Gastrocnemius medialis (tissue), 4 donors: ENCODE results near the gene THNSL1. TPM values are rescaled to one million over a fixed set of nuclear protein-coding genes. Genes with fewer than 3 reads are reported as not detected.
A peak's percentile ranks its signal among the peaks of the same experiment; 100 is the strongest.

Source experiments
- ATAC-seq, 2 donors: fragments of 150-250 bp; one replicate each; pipeline ENCODE4 v1.9.1; 2016
- DNase-seq, 2 donors: peaks; one replicate each; pipeline ENCODE4 v3.0.0-alpha.2; 2019
- H3K27ac ChIP-seq, 4 donors: fragments of 200-600 bp; sonication (generic); 1 replicate in 1 of 4; 2 replicates in 3 of 4; pipeline ENCODE4 v1.5.1; 2016 to 2018; ENCODE audit warnings: mild to moderate bottlenecking in 2 of 4, moderate library complexity in 1 of 4
- H3K27me3 ChIP-seq, 3 donors: fragments of 200-600 bp; sonication (generic) in 2 of 3; 1 replicate in 1 of 3; 2 replicates in 2 of 3; pipeline versions ENCODE4 v1.5.1 to v1.6.0; 2016 to 2019; ENCODE audit warnings: mild to moderate bottlenecking in 1 of 3, moderate library complexity in 1 of 3
- H3K36me3 ChIP-seq, 2 donors: fragments of 200-600 bp; sonication (generic) in 1 of 2; one replicate each; pipeline ENCODE4 v1.5.1; 2017 to 2018
- H3K4me1 ChIP-seq, 2 donors: fragments of 200-600 bp; sonication (generic) in 1 of 2; one replicate each; pipeline ENCODE4 v1.5.1; 2016 to 2017; ENCODE audit warnings: mild to moderate bottlenecking in 2 of 2
- H3K4me3 ChIP-seq, 4 donors: fragments of 200-600 bp; sonication (generic) in 3 of 4; 1 replicate in 1 of 4; 2 replicates in 3 of 4; pipeline ENCODE4 v1.5.1; 2016 to 2019; ENCODE audit warnings: mild to moderate bottlenecking in 2 of 4
- H3K9me3 ChIP-seq, 3 donors: fragments of 200-600 bp; sonication (generic) in 2 of 3; 1 replicate in 1 of 3; 2 replicates in 2 of 3; pipeline ENCODE4 v1.5.1; 2016 to 2019
- CTCF ChIP-seq, 5 experiments: fragments of 450-650 bp in 3 of 5; fragments of 200-600 bp in 2 of 5; sonication (generic) in 2 of 5; IDR thresholded peaks in 4 of 5; conservative IDR thresholded peaks in 1 of 5; 1 replicate in 4 of 5; 2 replicates in 1 of 5; pipeline ENCODE4 v1.5.1; 2016 to 2019; ENCODE audit warnings: antibody characterized with exemption in 5 of 5, mild to moderate bottlenecking in 3 of 5, moderate library complexity in 3 of 5
- POLR2A ChIP-seq, 2 donors: fragments of 450-650 bp; IDR thresholded peaks; one replicate each; pipeline ENCODE4 v1.6.1; 2017; ENCODE audit warnings: antibody characterized with exemption in 2 of 2, mild to moderate bottlenecking in 2 of 2, moderate library complexity in 2 of 2
- in situ Hi-C, 4 donors: fragments of 200-750 bp; cut with MboI; loops; one replicate each; pipeline versions ENCODE4 v1.15.0 to v1.8.0; 2017; ENCODE audit warnings: low sequenced_read_pairs in 4 of 4
- intact Hi-C: fragments of 100-400 bp; cut with DNase I; formaldehyde crosslinking; loops from one replicate; pipeline ENCODE4 v1.15.1; 2023; ENCODE audit warnings: low total_unique reads
- total RNA-seq, 4 donors: library from RNA; depleted of rRNA; stranded (reverse); fragments of >200 nt; gene quantifications; one replicate each; pipeline versions ENCODE4 v1.1.0 to v1.2.3, GENCODE V29; 2016

The THNSL1 gene
- total RNA-seq, 4 donors from 2014 or later = 0.82 to 2.0 (median 1.7) TPM

DNA sequence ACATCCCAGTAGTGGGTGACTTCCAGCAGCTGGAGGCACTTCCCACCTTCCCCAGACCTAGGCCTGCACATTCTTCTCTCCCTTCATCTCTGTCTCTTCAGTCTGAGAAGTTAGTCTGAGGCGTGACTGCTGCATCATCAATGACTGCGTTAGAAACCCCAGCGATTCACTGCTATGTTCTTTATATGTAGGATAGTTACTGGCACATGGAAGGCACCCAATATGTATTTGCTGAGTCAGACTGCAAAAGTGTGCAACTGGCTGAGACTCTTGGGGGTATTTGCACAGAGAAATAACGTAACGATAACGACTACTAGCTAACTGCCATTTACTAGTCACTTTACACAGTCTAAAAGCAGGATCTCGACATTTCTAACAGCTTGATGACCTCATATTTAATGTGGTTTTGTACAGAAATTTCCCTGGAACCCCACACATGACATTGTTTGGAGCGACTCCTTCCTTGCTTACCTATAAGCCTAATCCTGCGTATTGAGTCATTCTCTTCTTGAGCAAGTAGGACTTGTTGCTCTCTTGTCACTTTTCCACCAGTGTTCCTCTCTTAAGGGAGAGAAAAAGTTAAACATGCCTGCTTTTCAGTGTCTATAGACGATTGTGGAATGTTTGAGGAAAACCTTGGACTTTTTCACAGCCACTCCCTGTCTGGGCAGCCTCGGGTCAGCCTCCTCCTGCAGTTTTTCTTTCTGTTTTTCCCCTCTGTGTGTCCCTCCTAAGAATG, 45.5 kb downstream of the THNSL1 start:
- Histone ChIP-seq H3K27me3 (no peaks in the 10 kb centered on the region), H3K9me3 (no peaks in the 10 kb centered on the region), H3K27ac (peak overlapping the region in 2 of 4 donors; percentile 31 to 48), H3K4me3 (no peak overlapping the region), H3K4me1 (no peaks in the 10 kb centered on the region), H3K36me3 (no peaks in the 10 kb centered on the region)
- ATAC-seq (no peak), DNase-seq (no peak)
- intact Hi-C loops (no loop called here), in situ Hi-C loops (no loop called here)
- TF ChIP-seq POLR2A (IDR thresholded peaks at IDR 0.05) = no peak
- no peak for TF ChIP-seq CTCF (IDR thresholded peaks at IDR 0.05 in 4 of 5, conservative IDR thresholded peaks at IDR 0.05 in 1 of 5)

GRCh38 chr10:25063157-25063556, 46.7 kb downstream of the THNSL1 start:
- in situ Hi-C loops (no loop called here), intact Hi-C loops (no loop called here)
- H3K4me3 ChIP-seq = no peak overlapping the region
- no peaks in the 10 kb centered on the region for H3K4me1 ChIP-seq
- TF ChIP-seq POLR2A (IDR thresholded peaks at IDR 0.05) (no peak), CTCF (IDR thresholded peaks at IDR 0.05 in 4 of 5, conservative IDR thresholded peaks at IDR 0.05 in 1 of 5) (no peak)
- H3K9me3 ChIP-seq = no peaks in the 10 kb centered on the region
- DNase-seq (no peak), ATAC-seq (no peak)
- H3K27ac ChIP-seq = no peak overlapping the region
- H3K36me3 ChIP-seq = no peaks in the 10 kb centered on the region
- no peaks in the 10 kb centered on the region for H3K27me3 ChIP-seq

DNA sequence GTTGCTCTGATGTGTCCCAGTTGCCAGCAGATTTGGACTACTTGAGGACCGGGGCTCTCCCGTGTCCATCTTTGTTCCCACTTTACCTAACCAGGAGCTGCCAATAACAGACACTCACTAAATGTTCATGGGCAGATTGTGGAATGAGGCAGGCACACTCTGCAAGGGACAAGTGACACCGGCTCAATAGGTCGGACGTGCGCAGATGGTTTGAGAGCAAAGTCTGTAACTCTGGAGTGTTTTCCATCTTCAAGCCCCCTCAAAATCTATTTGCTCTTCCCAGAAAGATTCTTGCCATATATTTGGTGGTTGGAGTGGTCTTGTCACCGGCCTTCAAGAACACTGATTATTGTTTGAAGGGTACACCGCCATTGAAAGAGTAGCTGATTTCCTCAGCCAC, 47.2 kb downstream of the THNSL1 start:
- no peaks in the 10 kb centered on the region for H3K9me3 ChIP-seq
- no peak overlapping the region for H3K4me3 ChIP-seq
- no peaks in the 10 kb centered on the region for H3K36me3 ChIP-seq
- in situ Hi-C loops (no loop called here), intact Hi-C loops (no loop called here)
- H3K27me3 ChIP-seq = no peaks in the 10 kb centered on the region
- no peak for ATAC-seq
- TF ChIP-seq CTCF (IDR thresholded peaks at IDR 0.05 in 4 of 5, conservative IDR thresholded peaks at IDR 0.05 in 1 of 5) (no peak), POLR2A (IDR thresholded peaks at IDR 0.05) (no peak)
- DNase-seq = no peak
- H3K27ac ChIP-seq = no peak overlapping the region
- no peaks in the 10 kb centered on the region for H3K4me1 ChIP-seq

DNA sequence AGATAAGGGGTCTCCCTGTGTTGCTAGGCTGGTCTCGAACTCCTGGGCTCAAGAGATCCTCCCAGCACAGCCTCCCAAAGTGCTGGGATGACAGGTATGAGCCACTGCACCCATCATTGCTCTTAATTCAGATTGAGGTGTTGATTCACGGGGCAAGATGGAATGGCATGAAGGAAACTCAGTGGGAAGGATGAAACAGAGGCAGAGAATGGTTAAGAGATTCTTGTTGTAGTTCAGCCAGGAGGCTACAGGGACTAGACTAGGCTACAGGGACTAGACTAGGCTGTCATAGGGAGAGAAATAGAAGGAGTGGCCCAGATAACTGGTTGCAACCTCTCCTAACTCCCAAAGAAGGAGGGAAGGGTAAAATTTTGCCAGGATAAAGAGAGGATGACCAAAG, 48.0 kb downstream of the THNSL1 start:
- Histone ChIP-seq H3K27ac (no peak overlapping the region), H3K27me3 (no peaks in the 10 kb centered on the region), H3K4me1 (no peaks in the 10 kb centered on the region), H3K4me3 (no peak overlapping the region), H3K36me3 (no peaks in the 10 kb centered on the region), H3K9me3 (no peaks in the 10 kb centered on the region)
- in situ Hi-C loops (no loop called here), intact Hi-C loops (no loop called here)
- no peak for ATAC-seq
- TF ChIP-seq CTCF (IDR thresholded peaks at IDR 0.05 in 4 of 5, conservative IDR thresholded peaks at IDR 0.05 in 1 of 5) (no peak), POLR2A (IDR thresholded peaks at IDR 0.05) (no peak)
- DNase-seq = no peak
